Retinal pigment epithelial cell (primary cell): ENCODE results near the gene HSPB7.

Experiments
- DNase-seq: peaks from one replicate; pipeline ENCODE4 v3.0.0-alpha.2; 2010; ENCODE audit warnings: low read depth
- H3K4me3 ChIP-seq: 2 replicates; pipeline ENCODE4 v1.5.1; 2011; ENCODE audit warnings: mild to moderate bottlenecking, low read length, control low read depth, moderate library complexity
- CTCF ChIP-seq: conservative IDR thresholded peaks from 2 replicates; pipeline ENCODE4 v1.5.1; 2011; ENCODE audit warnings: low read depth, low read length, control low read depth, inconsistent platforms

The HSPB7 gene

GRCh38 chr1:16018308-16018707 is 465 bp upstream of the HSPB7 start:
- no peak overlapping the region for H3K4me3 ChIP-seq
- DNase-seq, result no peak
- TF ChIP-seq CTCF, result no peak

DNA sequence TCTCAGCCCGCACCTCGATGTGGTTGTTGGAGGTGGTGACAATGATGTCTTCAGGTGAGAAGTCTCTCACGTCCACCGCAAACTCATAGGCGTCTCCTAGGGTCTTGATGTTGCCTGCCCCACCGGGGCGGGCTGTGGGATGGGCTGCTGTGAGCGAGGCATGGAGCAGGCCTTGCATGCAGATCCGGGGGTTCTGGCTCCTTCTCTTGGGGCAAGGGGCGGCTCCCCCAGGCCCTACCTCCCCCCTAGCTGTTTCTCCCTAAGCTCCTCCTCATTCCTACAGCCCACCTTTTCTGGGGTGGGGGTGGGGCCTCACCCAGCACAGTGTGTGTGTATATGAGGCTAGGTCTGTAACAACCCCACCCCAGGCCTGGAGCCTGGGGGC is 775 bp downstream of the HSPB7 start:
- no peak for DNase-seq
- TF ChIP-seq CTCF, result no peak
- peak overlapping the region; percentile 29 for H3K4me3 ChIP-seq

- DNase-seq, result no peak
- H3K4me3 ChIP-seq, result no peak overlapping the region
- no peak for TF ChIP-seq CTCF
Observed at GRCh38 chr1:16015960-16016901, 1.6 kb downstream of the HSPB7 start.

GRCh38 chr1:16015491-16015890 is 2.4 kb downstream of the HSPB7 start:
- no peak for TF ChIP-seq CTCF
- H3K4me3 ChIP-seq, result no peak overlapping the region
- no peak for DNase-seq

GRCh38 chr1:16014509-16015482 is 3.0 kb downstream of the HSPB7 start:
- no peak for TF ChIP-seq CTCF
- DNase-seq, result no peak
- H3K4me3 ChIP-seq, result no peak overlapping the region

DNA sequence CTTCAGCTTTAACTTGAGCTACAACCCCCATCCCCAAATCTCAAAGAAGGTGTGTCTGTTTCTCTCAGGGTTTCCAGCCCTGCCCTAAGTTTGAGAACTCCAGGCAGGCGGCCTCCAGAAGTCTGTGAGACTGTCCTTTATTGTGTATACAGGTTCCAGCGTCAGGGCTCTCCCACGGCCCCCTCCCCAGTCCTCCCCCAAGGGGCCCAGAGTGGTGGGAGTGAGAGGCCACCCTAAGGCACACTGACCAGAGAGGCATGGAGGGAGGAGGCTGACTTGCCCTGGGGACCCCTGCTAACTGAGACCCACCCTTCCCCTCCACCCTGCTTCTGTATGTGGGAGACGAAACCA is 4.0 kb downstream of the HSPB7 start:
- DNase-seq, result no peak
- H3K4me3 ChIP-seq, result no peak overlapping the region
- no peak for TF ChIP-seq CTCF
